HuH-7.5 (cell line): ENCODE results near the gene MAB21L4.

Source experiments
- DNase-seq: peaks from one replicate; pipeline ENCODE4 v3.0.0; 2011; ENCODE audit warnings: low spot score

MAB21L4 gene

GRCh38 chr2:240895656-240896388, at the start of gene MAB21L4:
Gene MAB21L4 (minus strand): TSS chr2:240896156. CDS start chr2:240895997, 159 bp downstream.
- DNase-seq, result no peak

GRCh38 chr2:240936106-240936505, 40.1 kb upstream of the MAB21L4 start:
- no peak for DNase-seq

GRCh38 chr2:240935103-240935876, 39.3 kb upstream of the MAB21L4 start:
- no peak for DNase-seq

GRCh38 chr2:240934701-240935102, 38.7 kb upstream of the MAB21L4 start:
- no peak for DNase-seq

- DNase-seq, result no peak
Observed at GRCh38 chr2:240933966-240934700, 38.2 kb upstream of the MAB21L4 start.

- DNase-seq, result no peak
Observed at GRCh38 chr2:240933048-240933965, 37.4 kb upstream of the MAB21L4 start.

- no peak for DNase-seq
Observed at GRCh38 chr2:240932724-240933047, 36.7 kb upstream of the MAB21L4 start.

GRCh38 chr2:240932001-240932723, 36.2 kb upstream of the MAB21L4 start:
- DNase-seq, result no peak

GRCh38 chr2:240931319-240931949, 35.5 kb upstream of the MAB21L4 start:
- no peak for DNase-seq

GRCh38 chr2:240930631-240931318, 34.8 kb upstream of the MAB21L4 start:
- no peak for DNase-seq

GRCh38 chr2:240930096-240930630, 34.2 kb upstream of the MAB21L4 start:
- DNase-seq, result no peak

- DNase-seq, result no peak
Observed at GRCh38 chr2:240929364-240930095, 33.6 kb upstream of the MAB21L4 start.

- no peak for DNase-seq
Observed at GRCh38 chr2:240928476-240929363, 32.8 kb upstream of the MAB21L4 start.

GRCh38 chr2:240927390-240927781, 31.4 kb upstream of the MAB21L4 start:
- no peak for DNase-seq

- DNase-seq, result no peak
Observed at GRCh38 chr2:240926516-240927389, 30.8 kb upstream of the MAB21L4 start.

- DNase-seq, result no peak
Observed at GRCh38 chr2:240925568-240926515, 29.9 kb upstream of the MAB21L4 start.
